ENCODE results near the gene CXCL16.
A peak's percentile ranks its signal among the peaks of the same experiment; 100 is the strongest.

CXCL16 gene

DNA sequence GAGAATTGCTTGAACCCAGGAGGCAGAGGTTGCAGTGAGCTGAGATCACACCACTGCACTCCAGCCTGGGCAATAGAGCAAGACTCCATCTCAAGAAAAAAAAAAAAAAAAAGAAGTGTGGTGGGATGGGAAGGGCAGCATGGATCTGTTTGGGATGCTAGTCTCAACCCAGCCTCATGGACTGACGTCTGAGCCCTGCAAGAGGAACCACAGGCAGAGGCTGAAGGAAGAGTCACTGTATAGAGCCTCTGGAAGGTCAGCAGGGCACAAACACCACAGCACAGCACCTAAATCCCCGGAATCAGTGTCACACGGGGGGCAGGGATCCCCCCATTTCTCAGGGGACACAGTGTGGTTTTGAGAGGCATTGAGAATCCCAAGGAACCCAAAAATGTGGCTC lies 10.9 kb upstream of the CXCL16 start:
- no peak for DNase-seq

DNA sequence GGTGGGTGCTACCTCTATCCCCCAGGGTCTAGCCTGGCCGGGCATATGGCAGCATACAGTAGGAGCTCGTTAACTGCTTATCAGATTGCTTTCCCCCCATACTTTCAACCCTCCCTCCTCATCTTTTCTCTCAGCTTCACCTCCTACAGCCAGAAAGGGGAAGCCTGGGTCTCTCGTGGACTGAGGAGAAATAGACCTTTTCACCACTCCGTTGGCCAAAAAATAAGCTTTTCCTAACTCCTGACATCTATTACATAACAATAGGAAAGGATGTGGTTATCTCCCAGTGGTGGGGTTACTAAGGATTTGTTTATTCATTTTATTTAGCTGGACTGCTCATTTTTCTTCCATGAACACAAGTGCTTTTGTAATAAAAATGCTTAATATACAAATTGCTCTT lies 9.0 kb upstream of the CXCL16 start:
- DNase-seq, result no peak

DNA sequence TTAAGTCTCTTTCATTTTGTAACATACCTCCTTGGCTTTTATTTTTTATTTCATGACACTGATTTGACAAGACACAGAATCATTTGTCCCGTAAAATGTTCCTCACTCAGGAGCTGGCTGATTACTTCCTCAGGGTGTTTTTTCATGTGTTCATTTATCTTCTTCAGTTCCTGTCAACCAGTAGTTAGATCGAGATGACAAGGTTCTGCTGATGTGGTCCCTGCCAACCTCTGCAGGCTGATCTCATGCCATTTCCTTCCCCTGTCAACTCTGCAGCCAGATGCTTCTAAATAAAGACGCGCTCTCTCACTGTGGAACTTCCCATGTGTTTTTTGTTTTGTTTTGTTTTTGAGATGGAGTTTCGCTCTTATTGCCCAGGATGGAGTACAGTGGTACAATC lies 8.1 kb upstream of the CXCL16 start:
- DNase-seq, result no peak

DNA sequence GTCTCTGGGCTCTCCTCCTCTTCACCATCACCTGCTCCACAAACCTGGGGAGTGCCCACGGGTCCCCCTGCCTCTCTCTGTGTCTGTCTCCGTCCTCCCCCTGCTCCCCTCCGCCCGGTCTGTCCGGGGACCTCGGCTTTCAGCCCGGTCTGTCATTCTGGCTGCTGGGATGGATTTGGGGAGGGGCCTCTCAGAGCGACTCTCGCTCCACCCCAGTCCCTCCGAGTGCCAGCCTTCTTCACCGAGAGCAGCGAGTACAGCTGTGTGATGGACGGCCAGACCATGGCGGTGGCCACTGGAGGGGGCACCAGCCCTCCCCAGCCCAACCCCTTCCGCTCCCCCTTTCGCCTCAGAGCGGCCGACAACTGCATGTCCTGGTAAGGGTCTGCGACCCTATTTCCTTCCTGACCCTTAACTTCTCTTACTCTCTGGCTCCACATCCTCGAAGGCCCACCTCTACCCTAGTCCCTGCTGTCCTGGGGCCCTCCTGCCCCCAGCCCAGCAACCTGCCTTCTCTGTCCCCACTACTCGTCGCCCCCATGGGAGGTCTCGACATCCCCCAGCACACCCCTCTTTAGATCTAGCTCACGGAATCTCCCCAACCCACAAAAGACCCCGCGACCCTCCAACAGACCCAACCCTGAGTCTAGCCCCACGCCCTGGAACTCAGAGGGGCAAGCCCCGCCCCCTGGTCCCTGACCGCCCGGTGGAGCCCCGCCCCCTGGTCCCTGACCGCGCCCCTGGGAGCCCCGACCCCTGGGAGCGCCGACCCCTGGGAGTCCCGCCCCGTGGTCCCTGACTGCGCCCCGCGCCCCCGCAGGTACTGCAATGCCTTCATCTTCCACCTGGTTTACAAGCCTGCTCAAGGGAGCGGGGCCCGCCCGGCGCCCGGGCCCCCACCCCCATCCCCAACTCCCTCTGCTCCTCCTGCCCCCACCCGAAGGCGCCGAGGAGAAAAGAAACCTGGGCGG lies 5.6 kb upstream of the CXCL16 start:
- DNase-seq, result no peak

DNA sequence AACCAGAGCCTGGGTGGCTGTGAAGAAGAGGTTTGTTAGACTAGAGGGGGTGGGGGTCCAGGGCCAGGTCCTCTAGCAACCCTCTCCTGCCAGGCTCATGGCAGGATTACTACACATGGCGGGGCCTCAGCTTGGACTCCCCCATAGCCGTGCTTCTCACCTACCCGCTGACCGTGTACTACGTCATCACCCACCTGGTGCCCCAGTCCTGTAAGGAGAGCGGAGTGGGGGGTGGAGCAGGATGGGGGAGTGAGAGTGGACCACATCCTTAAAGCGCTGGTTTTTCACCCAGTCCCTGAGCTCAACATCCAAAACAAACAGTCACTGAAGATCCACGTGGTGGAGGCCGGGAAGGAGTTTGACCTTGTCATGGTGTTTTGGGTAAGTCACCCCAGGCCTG lies 4.2 kb upstream of the CXCL16 start:
- DNase-seq, result no peak

DNA sequence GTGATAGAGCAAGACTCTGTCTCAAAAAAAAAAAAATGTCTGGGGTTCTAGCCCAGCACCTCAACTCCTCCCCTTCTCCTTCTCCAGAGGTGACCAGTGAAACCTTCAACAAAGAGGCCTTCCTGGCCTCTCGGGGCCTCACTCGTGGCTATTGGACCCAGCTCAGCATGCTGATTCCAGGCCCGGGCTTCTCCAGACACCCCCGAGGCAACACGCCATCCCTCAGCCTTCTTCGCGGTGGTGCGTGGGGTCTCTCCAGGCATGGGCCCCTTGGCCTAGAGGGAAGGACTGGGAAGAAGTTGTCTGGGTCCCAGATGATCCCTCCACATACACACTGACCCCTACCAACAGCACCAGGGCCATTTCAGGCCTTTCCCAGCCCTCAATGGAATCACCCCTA lies 3.5 kb upstream of the CXCL16 start:
- no peak for DNase-seq

DNA sequence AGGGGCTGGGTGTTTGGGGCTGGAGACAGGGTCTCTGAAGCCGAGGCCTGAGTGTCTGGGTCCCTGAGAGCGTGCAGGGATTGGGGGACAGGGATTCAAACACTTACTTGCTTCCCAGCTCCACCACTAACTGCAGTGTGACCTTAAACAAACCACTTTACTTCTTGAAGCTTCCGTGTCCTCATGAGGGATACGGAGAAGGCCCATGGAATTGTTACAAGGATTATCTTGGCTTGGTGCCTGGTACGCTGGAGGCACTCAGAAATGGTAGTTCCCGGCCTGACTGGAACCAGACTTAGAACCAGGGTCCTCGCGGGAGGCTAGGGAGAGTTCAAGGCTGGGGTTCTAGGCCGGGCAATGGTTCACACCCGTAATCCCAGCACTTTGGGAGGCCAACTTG lies 2.9 kb upstream of the CXCL16 start:
- no peak for DNase-seq

DNA sequence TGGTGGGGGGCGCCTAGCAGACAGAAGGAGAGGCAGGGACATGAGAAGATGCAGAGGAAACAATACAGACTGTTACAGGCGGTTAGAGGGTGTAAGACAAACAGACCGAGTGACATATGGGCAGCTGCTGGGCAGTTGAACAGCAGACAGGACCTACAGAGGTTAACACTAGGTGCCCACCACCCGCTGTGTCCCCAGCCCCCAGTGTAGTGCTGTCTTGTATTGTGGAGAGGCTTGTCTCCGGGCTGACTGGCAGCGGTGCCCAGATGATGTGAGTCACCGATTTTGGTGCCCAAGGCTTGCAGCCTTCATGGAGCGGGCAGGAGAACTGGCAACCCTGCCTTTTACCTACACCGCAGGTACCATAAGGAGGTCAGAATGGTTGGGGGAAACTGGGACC lies 2.4 kb upstream of the CXCL16 start:
- no peak for DNase-seq

DNA sequence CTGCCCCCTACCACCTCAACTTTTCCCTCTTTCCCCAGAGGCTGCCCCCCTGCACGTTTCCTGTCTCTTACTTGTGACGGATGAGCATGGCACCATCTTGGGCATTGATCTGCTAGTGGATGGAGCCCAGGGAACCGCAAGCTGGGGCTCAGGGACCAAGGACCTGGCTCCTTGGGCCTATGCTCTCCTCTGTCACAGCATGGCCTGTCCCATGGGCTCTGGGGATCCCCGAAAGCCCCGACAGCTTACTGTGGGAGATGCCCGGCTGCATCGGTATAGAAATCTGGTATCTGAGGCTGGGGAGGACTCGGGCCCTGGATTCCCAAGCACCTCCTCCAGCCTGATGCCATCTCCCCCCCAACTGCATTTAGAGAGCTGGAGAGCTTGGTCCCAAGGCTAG lies 1.8 kb upstream of the CXCL16 start:
- no peak for DNase-seq

DNA sequence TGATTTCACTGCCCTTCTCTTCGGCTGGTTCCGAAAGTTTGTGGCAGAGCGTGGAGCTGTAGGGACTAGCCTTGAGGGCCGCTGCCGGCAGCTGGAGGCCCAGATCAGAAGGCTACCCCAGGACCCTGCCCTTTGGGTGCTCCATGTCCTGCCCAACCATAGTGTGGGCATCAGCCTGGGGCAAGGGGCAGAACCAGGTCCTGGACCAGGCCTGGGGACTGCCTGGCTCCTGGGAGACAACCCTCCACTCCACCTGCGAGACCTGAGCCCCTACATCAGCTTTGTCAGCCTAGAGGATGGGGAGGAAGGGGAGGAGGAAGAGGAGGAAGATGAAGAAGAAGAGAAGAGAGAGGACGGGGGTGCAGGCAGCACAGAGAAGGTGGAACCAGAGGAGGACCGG lies 856 bp upstream of the CXCL16 start:
- DNase-seq, result no peak

DNA sequence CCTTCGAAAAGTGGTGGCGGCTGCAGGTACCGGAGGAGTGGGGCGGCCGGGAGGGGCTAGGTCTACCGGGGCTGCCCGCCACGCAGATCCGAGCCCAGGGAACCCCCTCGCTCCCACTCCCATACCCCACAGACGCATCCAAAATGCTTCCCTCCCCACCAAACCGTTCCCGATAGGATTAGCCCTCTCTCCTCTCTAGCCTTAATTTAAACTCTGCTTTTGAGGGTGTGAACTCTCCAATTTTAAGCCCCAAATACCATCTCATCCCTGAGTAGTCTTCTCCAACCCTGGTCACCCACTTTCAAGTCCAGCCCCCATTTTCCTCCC lies 260 bp upstream of the CXCL16 start:
- DNase-seq, result no peak

DNA sequence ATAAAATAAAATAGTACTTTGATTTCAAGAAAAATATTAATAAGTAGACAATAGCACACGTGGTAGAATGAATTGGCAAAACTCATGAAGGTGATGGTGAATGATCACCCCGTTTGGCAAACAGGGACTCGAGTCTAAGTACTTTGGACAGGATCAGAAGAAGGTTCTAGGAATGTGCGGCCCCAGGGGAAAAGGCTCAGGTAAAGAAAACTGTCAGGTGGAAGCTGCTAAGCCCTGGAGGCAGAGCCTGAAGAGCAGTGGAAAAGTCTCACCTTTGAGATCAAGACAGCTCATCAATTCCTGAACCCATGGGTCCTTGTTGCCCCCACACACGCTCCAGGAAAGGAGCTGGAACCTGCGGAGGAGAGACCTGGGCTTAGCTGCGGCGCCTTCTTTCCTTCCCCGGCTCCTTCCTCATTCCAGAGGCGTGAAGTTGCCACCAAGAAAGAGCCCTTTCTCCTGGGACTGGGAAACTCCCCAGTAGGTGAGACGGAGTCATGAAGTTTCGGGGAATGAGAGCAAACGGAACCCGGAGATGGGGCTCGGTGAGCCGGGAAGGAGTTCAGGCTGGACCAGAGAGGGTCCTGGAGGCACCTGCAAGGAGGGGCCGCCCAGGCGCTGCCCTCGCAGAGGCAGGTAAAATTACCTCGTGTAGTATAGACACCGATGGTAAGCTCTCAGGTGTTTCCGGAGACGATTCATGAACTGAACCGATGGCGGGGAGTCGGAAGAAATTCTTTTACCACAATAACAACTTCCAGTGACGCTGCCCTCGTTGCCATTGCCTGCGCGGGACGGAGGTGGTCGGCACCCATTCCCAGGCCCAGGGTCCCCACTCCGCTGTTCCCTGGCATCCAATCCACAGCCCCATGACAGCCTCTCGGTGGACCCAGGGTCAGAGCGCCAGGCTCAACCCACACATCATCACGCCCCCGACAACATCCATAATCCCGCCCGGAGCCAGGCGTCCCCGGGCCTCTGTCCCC lies 1.3 kb downstream of the CXCL16 start:
- DNase-seq, result no peak

DNA sequence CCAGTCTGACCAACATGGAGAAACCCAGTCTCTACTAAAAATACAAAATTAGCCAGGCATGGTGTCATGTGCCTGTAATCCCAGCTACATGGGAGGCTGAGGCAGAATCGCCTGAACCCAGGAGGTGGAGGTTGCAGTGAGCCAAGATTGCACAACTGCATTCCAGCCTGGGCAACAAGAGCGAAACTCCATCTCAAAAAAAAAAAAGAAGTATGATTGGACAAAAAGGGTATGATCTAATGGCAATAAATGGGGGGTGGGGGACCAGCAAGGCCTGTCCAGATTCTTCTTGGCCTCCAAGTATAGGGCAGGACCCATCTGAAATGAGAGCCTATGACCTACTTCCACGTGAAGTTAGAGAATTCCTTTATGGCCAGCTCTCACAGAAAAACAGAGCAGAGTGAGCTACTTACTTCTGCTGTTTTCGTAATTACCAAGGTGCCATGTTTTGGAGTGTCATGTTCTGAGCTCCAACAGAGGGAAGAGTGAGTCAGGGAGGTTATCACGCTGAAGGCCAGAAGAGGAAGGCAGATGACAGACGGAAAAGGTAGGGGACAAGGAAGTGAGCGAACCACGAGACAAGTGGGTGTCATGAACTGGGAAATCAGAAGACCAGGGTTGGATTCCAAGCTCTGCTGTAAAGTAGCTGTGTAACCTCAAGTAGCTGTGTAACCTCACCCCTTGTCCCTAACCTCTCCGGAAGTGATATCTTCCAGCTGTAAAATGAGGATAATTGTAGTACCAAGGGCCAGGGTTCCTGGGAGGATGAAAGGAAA lies 3.7 kb downstream of the CXCL16 start:
- DNase-seq, result no peak

DNA sequence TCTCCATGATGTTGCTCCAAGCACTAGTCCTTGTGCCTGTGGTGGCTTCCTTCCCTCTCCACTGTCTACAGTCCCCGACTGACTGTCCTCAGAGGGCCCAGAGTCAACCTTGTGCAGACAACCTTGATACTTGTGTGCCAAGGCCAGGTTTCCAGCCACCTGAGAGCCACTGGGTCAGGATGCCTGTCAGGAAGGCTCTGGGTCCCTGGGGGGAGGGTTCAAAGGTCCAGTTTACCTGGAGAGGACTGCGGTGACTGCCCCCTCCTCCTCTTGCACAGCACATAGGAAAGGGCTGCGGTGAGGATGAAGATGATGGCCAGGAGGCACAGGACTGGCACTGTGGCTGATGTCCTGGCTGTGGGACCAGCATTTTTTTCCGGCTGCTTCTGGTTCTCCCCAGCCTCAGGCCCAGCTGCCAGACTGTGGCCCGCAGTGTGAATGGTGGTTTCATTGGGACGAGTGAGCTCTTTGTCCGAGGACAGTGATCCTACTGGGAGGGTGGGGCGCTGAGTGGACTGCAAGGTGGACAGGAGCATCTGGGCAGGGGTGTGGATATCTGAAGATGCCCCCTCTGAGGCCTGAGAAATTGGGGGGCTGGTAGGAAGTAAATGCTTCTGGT lies 4.8 kb downstream of the CXCL16 start:
- no peak for DNase-seq

DNA sequence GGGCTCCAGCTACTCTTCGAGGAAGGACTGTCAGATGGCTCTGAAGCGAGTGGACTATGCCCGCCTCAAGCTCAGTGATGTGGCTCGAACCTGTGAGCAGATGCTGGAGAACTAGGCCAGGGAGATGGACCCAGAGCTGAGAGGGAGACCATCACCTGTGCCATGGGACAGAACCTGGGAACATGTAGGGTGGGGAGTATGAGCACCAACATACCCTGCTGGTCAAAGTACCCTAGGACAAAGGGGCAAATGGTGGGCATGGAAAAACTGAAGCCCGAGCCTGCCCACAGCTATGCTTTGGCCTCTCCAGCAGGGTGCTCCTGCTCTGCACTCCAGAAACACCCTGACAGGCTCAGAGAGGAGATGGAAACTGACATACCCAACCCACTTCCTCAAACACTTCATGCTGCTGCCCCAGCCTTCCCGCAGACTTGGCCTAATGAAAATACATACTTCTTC lies 6.6 kb downstream of the CXCL16 start:
- DNase-seq, result no peak

DNA sequence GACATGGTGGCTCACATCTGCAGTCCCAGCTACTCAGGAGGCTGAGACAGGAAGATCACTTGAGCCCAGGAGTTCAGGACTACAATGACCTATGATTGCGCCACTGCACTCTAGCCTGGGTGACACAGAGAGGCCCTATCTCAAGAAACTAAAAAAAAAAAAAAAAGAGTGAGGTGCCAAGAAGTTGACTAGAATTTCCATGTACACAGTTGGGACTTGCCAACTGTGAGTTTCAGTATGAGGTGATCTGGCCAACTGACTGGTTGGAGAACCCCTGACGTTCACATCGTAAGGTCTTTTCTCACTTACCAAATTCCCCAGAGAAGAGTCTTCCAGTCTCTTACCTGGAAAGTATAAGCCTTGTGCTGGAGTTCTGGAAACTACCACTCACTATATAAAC lies 11.6 kb downstream of the CXCL16 start:
- no peak for DNase-seq

DNA sequence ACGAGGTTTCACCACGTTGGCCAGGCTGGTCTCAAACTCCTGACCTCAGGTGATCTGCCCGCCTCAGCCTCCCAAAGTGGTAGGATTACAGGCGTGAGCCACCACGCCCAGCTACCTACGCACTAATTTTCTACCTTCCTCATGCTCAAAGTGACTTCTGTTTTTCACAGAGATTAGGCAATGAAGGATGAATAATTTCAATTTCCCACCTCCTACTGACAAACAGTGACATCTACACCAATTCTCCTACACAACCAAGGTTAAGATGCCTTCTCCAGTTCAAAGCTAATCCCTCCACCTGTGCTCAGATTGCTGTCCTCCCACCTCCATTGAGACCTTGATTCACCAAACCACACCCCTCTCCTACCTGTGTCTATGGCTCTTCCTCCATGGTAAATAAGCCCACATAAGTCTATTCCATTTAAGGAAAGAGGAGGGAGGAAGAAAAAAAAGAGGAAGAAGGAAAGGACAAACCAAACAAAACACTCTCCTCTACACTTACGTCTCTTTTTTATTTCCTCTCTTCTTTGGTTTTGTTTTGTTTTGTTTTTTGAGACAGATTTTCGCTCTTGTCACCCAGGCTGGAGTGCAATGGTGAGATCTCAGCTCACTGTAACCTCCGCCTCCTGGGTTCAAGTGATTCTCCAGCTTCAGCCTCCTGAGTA lies 13.9 kb downstream of the CXCL16 start:
- no peak for DNase-seq

DNA sequence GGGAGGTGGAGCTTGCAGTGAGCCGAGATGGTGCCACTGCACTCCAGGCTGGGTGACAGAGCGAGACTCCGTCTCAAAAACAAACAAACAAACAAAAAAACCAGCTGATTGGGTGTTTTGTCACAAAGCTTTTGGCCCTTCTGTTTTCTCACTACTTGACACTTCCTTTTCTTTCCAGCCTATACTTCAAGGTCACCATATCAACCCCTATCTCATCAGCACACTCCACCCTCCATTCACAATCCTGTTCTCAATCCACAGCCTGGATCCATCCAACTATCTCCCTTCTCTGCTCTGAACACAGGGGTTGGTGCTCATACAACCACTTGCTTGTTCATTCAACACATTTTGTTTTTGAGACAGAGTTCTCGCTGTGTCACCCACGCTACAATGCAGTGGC lies 15.1 kb downstream of the CXCL16 start:
- no peak for DNase-seq

DNA sequence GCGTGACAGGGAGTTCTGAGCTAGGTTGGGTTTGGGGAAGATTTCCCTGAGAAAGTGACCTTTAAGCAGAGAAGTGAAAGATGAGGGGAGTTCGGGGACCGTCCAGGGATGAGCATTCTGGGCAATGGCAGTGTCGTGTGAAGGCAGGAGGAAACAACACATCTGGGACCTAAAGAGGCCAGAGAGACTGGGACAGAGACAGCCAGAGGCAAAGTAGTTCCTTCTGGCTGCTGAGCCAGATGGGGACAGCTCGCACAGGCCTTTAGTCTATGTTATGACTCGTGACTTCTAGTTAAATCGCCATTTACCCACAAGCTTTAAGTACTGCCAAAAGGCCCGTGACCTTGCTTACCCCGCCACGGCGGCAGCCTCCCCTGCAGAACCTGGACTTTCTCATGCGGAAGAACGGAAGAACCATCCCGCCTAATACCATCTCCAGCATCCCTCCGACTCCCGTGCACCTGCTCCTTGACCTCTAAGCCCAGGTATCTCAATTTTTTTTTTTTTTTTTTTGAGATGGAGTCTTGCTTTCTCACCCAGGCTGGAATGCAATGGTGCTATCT lies 17.0 kb downstream of the CXCL16 start:
- DNase-seq, result no peak

DNA sequence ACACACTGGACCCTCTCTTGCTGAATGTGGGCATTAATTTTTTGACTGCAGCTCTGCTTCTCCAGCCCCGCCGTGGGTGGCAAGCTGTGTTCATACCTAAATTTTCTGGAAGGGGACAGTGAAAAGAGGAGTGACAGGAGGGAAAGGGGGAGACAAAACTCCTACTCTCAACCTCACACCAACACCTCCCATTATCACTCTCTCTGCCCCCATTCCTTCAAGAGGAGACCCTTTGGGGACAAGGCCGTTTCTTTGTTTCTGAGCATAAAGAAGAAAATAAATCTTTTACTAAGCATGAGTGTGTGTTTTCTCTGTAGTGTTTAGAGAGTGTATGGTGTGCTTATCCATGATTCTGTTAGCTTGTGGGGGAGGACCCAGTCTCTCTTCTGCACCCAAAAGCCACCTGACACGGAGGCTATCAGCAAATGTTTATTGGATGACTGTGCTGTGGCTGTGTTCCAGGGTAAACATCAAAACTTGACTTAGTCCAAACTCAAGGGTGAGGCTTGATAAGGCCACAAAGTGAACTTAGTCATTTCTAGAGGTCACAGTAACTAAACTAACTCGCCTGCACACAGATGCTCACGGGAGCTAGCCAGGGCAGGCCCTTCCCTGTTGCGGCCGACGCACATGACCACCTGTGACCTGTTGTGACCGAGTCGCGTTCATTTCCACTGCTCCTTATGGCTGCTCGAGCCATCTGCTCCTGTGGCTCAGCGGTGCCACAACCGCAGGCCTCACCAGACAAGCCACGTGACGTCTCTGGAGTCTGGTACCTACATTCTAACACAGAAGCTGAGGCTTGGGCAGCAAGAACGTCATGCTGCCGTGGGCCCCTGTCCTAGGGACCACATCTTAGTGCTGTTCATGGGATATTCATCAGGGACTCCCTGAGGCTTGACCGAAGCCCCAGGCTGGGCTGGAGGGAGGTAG lies 18.3 kb downstream of the CXCL16 start:
- DNase-seq, result peak; percentile 3

DNA sequence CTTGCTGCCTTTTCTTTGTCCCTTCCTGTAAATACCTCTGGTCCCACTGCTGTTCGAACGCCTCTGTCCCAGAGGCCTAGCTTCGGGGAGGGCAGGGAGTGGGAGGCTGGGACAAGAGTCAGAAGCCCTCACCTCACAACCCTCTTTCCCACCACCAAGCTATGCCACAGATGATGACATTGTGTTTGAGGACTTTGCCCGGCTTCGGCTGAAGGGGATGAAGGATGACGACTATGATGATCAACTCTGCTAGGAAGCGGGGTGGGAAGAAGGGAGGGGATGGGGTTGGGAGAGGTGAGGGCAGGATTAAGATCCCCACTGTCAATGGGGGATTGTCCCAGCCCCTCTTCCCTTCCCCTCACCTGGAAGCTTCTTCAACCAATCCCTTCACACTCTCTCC lies 18.9 kb downstream of the CXCL16 start:
- no peak for DNase-seq
